Endothelial cell of umbilical vein (primary cell): ENCODE measurements around the gene ULK4. TPM values are rescaled to one million over a fixed set of nuclear protein-coding genes. Genes with fewer than 3 reads are reported as not detected.

Experiments used
- BruUV-seq: library from RNA; stranded (reverse); fragments of 400-500 nt; replicated peaks from 2 replicates; lab custom pipeline; 2021; lab: Mats Ljungman, UMichigan
- CTCF ChIA-PET: fragments of 300-600, 350-600 bp; sonication (Branson Sonifier 250); formaldehyde crosslinking; loops from one replicate; lab custom pipeline; 2021; ENCODE audit warnings: antibody characterized with exemption, inconsistent platforms; lab: Charles Lee
- POLR2A ChIA-PET: fragments of 300-600, 350-600 bp; sonication (Branson Sonifier 250); formaldehyde crosslinking; loops from one replicate; lab custom pipeline; 2021; ENCODE audit warnings: antibody characterized with exemption, inconsistent platforms; lab: Charles Lee
- DNase-seq: peaks from one replicate; pipeline ENCODE4 v3.0.0-alpha.2; 2011; ENCODE audit warnings: low read depth, low spot score
- FAIRE-seq: peaks from 2 replicates; lab custom pipeline; 2011; peaks lifted over from hg19 to GRCh38; lab: Jason Lieb, UNC
- H2AFZ ChIP-seq: 2 replicates; pipeline ENCODE4 v1.6.0; 2012; ENCODE audit warnings: low read depth, low read length, control low read depth, inconsistent platforms
- H3K27ac ChIP-seq: 2 replicates; pipeline ENCODE4 v1.5.1; 2011; ENCODE audit warnings: low read depth, mild to moderate bottlenecking, control low read depth, low read length, moderate library complexity; ENCODE audit not compliant: insufficient read depth
- H3K27me3 ChIP-seq, 2 experiments: 2 replicates each; pipeline versions ENCODE4 v1.6.0 to v1.6.1; 2011; ENCODE audit warnings: low read length in 2 of 2, mixed read lengths in 1 of 2; ENCODE audit not compliant: control insufficient read depth in 2 of 2, insufficient read depth in 2 of 2
- H3K36me3 ChIP-seq, 2 experiments: 2 replicates in 1 of 2; 3 replicates in 1 of 2; pipeline ENCODE4 v1.5.1; 2011; ENCODE audit warnings: low read length in 2 of 2, mild to moderate bottlenecking in 1 of 2, moderate library complexity in 1 of 2; ENCODE audit not compliant: control insufficient read depth in 2 of 2, insufficient read depth in 2 of 2; ENCODE audit errors: extremely low read depth in 1 of 2
- H3K4me1 ChIP-seq: 3 replicates; pipeline ENCODE4 v1.5.1; 2011; ENCODE audit warnings: mild to moderate bottlenecking, low read length; ENCODE audit not compliant: control insufficient read depth, insufficient read depth; ENCODE audit errors: extremely low read depth
- H3K4me2 ChIP-seq: 2 replicates; pipeline ENCODE4 v1.6.1; 2011; ENCODE audit warnings: low read length, control low read depth, mixed read lengths; ENCODE audit not compliant: insufficient read depth
- H3K4me3 ChIP-seq, 3 experiments: fragments of 200-600 bp in 1 of 3; sonication (generic), shearing (Covaris generic) in 1 of 3; replicated peaks in 1 of 3; 2 replicates each; pipeline ENCODE4 v1.5.1; 2011 to 2016; ENCODE audit warnings: control low read depth in 3 of 3, low read length in 3 of 3, mild to moderate bottlenecking in 2 of 3, inconsistent platforms in 1 of 3, low read depth in 1 of 3, moderate library complexity in 1 of 3; ENCODE audit not compliant: insufficient read depth in 1 of 3
- H3K79me2 ChIP-seq: 2 replicates; pipeline ENCODE4 v1.6.0; 2012; ENCODE audit warnings: low read length, inconsistent platforms; ENCODE audit not compliant: control insufficient read depth, insufficient read depth
- H3K9ac ChIP-seq: replicated peaks from 2 replicates; pipeline ENCODE3; 2011; ENCODE audit warnings: low read length, control low read depth; ENCODE audit not compliant: insufficient read depth; ENCODE audit errors: extremely low read depth
- H3K9me1 ChIP-seq: replicated peaks from 3 replicates; pipeline ENCODE4 v1.6.0; 2011; ENCODE audit warnings: mild to moderate bottlenecking, low read length; ENCODE audit not compliant: control insufficient read depth, insufficient read depth; ENCODE audit errors: extremely low read depth
- H3K9me3 ChIP-seq: replicated peaks from 2 replicates; pipeline ENCODE4 v1.5.1; 2012; ENCODE audit warnings: low read length, inconsistent platforms; ENCODE audit not compliant: control insufficient read depth, insufficient read depth
- H4K20me1 ChIP-seq: replicated peaks from 2 replicates; pipeline ENCODE3; 2011; ENCODE audit warnings: mild to moderate bottlenecking, low read length; ENCODE audit not compliant: control insufficient read depth, insufficient read depth; ENCODE audit errors: extremely low read depth
- EZH2 ChIP-seq: IDR thresholded peaks from 2 replicates; pipeline ENCODE4 v1.6.1; 2012; ENCODE audit warnings: borderline replicate concordance, low read depth, mild to moderate bottlenecking, moderate library complexity, low read length, inconsistent platforms; ENCODE audit not compliant: severe bottlenecking
- FOS ChIP-seq: IDR thresholded peaks from 2 replicates; pipeline ENCODE4 v1.6.1; 2011; ENCODE audit warnings: mild to moderate bottlenecking, low read length, moderate library complexity, borderline replicate concordance; ENCODE audit not compliant: insufficient read depth
- GATA2 ChIP-seq: IDR thresholded peaks from 2 replicates; pipeline ENCODE4 v1.7.0; 2011; ENCODE audit warnings: low read depth, mild to moderate bottlenecking, moderate library complexity, mixed read lengths, low read length; ENCODE audit not compliant: insufficient read length, insufficient read depth
- JUN ChIP-seq: IDR thresholded peaks from 2 replicates; pipeline ENCODE4 v1.6.1; 2011; ENCODE audit warnings: borderline replicate concordance, low read depth; ENCODE audit not compliant: insufficient read length, insufficient read depth
- MYC ChIP-seq: IDR thresholded peaks from one replicate; pipeline ENCODE4 v1.6.1; 2011; ENCODE audit warnings: mild to moderate bottlenecking, low read depth, low read length
- POLR2A ChIP-seq: IDR thresholded peaks from 2 replicates; pipeline ENCODE4 v1.6.1; 2012; ENCODE audit warnings: low read depth, mild to moderate bottlenecking, control low read depth, low read length
- POLR2AphosphoS5 ChIP-seq: IDR thresholded peaks from 2 replicates; pipeline ENCODE4 v1.6.1; 2012; ENCODE audit warnings: low read depth, mild to moderate bottlenecking, control low read depth, low read length, moderate library complexity; ENCODE audit not compliant: insufficient read depth
- dilution Hi-C: fragments of 300-500 bp; cut with MboI; formaldehyde crosslinking; loops from one replicate; pipeline ENCODE4 v1.15.0; 2019; ENCODE audit warnings: low sequenced_read_pairs; ENCODE audit not compliant: extremely low pct_ligation_motif_present
- intact Hi-C: fragments of 100-400 bp; cut with micrococcal nuclease; formaldehyde crosslinking; loops from one replicate; pipeline ENCODE4 v1.10.0; 2022
- polyA plus RNA-seq, 4 experiments: library from polyadenylated mRNA; depleted of rRNA in 3 of 4; stranded (reverse) in 3 of 4; unstranded in 1 of 4; fragments of >200 nt; gene quantifications; 2 replicates each; pipeline versions ENCODE4 v1.2.1 to v1.2.3, GENCODE V29; 2011 to 2012; ENCODE audit warnings: missing spikeins in 1 of 4
- total RNA-seq: library from RNA; stranded (reverse); gene quantifications from 2 replicates; pipeline ENCODE4 v1.2.3, GENCODE V29; 2021
- TF ChIP-seq, protein P1 (sequence below), 2 donors: IDR thresholded peaks; 1 replicate in 1 of 2; 2 replicates in 1 of 2; pipeline ENCODE4 v1.5.1; 2011; ENCODE audit warnings: low read length in 2 of 2, mild to moderate bottlenecking in 2 of 2, moderate library complexity in 2 of 2, control low read depth in 1 of 2, inconsistent platforms in 1 of 2, low read depth in 1 of 2; ENCODE audit not compliant: insufficient read depth in 1 of 2; ENCODE audit errors: extremely low read depth in 1 of 2
- TF ChIP-seq, protein P2 (sequence below): IDR thresholded peaks from 2 replicates; pipeline ENCODE4 v1.6.1; 2011; ENCODE audit not compliant: insufficient read depth, insufficient read length

The ULK4 gene
- total and polyA plus RNA-seq, 2 donors (not counting 3 experiments of a cell fraction or from before 2014, with no cell fraction given): 3.3 to 16.0 TPM

GRCh38 chr3:41241161-41241560 is 720.7 kb downstream of the ULK4 start:
- Histone ChIP-seq H3K9me3 (no peaks in the 10 kb centered on the region), H3K9me1 (no peaks in the 10 kb centered on the region), H3K79me2 (no peaks in the 10 kb centered on the region), H4K20me1 (no peaks in the 10 kb centered on the region), H3K36me3 (peaks cover 27 to 30% of the 10 kb centered on the region in 2 experiments), H3K9ac (no peak overlapping the region), H3K4me2 (no peak overlapping the region), H2AFZ (no peak overlapping the region), H3K27ac (no peak overlapping the region), H3K4me1 (no peaks in the 10 kb centered on the region), H3K4me3 (no peak overlapping the region), H3K27me3 (no peaks in the 10 kb centered on the region)
- DNase-seq (no peak), FAIRE-seq (no peak)
- no TSS peak for BruUV-seq
- ChIA-PET POLR2A (no interaction called here), CTCF (interaction anchor here (1.8 to 2.1 kb wide), 2 partner anchors 22 to 661 kb away, joined by 5 read pairs; no protein-coding TSS in a partner anchor)
- TF ChIP-seq POLR2A (no peak), EZH2 (no peak), MYC (no peak), JUN (no peak), FOS (no peak), GATA2 (no peak), POLR2AphosphoS5 (no peak)
- TF ChIP-seq, protein P1, sequence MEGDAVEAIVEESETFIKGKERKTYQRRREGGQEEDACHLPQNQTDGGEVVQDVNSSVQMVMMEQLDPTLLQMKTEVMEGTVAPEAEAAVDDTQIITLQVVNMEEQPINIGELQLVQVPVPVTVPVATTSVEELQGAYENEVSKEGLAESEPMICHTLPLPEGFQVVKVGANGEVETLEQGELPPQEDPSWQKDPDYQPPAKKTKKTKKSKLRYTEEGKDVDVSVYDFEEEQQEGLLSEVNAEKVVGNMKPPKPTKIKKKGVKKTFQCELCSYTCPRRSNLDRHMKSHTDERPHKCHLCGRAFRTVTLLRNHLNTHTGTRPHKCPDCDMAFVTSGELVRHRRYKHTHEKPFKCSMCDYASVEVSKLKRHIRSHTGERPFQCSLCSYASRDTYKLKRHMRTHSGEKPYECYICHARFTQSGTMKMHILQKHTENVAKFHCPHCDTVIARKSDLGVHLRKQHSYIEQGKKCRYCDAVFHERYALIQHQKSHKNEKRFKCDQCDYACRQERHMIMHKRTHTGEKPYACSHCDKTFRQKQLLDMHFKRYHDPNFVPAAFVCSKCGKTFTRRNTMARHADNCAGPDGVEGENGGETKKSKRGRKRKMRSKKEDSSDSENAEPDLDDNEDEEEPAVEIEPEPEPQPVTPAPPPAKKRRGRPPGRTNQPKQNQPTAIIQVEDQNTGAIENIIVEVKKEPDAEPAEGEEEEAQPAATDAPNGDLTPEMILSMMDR (IDR thresholded peaks at IDR 0.05; ENCODE audit: extremely low read depth in 1 of 2, insufficient read depth in 1 of 2, low read depth in 1 of 2, low read length in 2 of 2): no peak
- TF ChIP-seq, protein P2, sequence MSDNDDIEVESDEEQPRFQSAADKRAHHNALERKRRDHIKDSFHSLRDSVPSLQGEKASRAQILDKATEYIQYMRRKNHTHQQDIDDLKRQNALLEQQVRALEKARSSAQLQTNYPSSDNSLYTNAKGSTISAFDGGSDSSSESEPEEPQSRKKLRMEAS: no peak
- dilution Hi-C loops (no loop called here), intact Hi-C loops (loop anchor here (5.0 kb wide), 1 partner anchor 319 kb away; no protein-coding TSS in a partner anchor)
